Spleen (tissue), 11 donors: ENCODE results near the gene ZNF93. TPM values are rescaled to one million over a fixed set of nuclear protein-coding genes. Genes with fewer than 3 reads are reported as not detected.
"Not testable (repeated sequence)": the region's sequence is repeated elsewhere in the genome, so short reads cannot be mapped to it uniquely, and the experiment has no call there.

ENCODE experiments used
- DNase-seq: peaks from one replicate; pipeline ENCODE4 v3.0.0-alpha.2; 2020
- H3K27ac ChIP-seq, 8 donors: fragments of 200-600 bp; sonication (generic) in 7 of 8; 1 replicate in 4 of 8; 2 replicates in 4 of 8; pipeline versions ENCODE4 v1.5.0 to v1.8.0; 2016 to 2021; ENCODE audit warnings: inconsistent platforms in 4 of 8, mild to moderate bottlenecking in 4 of 8, moderate library complexity in 1 of 8
- H3K27me3 ChIP-seq, 7 donors: fragments of 200-600 bp; sonication (generic) in 6 of 7; replicated peaks in 1 of 7; 1 replicate in 4 of 7; 2 replicates in 3 of 7; pipeline versions ENCODE4 v1.5.0 to v1.8.0; 2016 to 2021; ENCODE audit warnings: inconsistent platforms in 3 of 7, mild to moderate bottlenecking in 1 of 7
- H3K36me3 ChIP-seq, 6 donors: fragments of 200-600 bp; sonication (generic) in 5 of 6; 1 replicate in 4 of 6; 2 replicates in 2 of 6; pipeline versions ENCODE4 v1.5.0 to v1.8.0; 2016 to 2021; ENCODE audit warnings: inconsistent platforms in 2 of 6
- H3K4me1 ChIP-seq, 6 donors: fragments of 200-600 bp; sonication (generic) in 5 of 6; 1 replicate in 3 of 6; 2 replicates in 3 of 6; pipeline versions ENCODE4 v1.5.0 to v1.8.0; 2016 to 2021; ENCODE audit warnings: inconsistent platforms in 3 of 6
- H3K4me3 ChIP-seq, 8 donors: fragments of 200-600 bp; sonication (generic) in 7 of 8; 1 replicate in 4 of 8; 2 replicates in 4 of 8; pipeline versions ENCODE4 v1.5.0 to v1.8.0; 2016 to 2021; ENCODE audit warnings: inconsistent platforms in 4 of 8, mild to moderate bottlenecking in 4 of 8, moderate library complexity in 2 of 8
- H3K9me3 ChIP-seq, 8 donors: fragments of 200-600 bp; sonication (generic) in 7 of 8; 1 replicate in 4 of 8; 2 replicates in 4 of 8; pipeline versions ENCODE4 v1.5.0 to v1.8.0; 2016 to 2021; ENCODE audit warnings: inconsistent platforms in 4 of 8
- POLR2A ChIP-seq, 3 donors: fragments of 450-650 bp; IDR thresholded peaks; one replicate each; pipeline ENCODE4 v1.5.1; 2017; ENCODE audit warnings: antibody characterized with exemption in 3 of 3, mild to moderate bottlenecking in 1 of 3
- POLR2AphosphoS5 ChIP-seq, 3 donors: sonication (generic); formaldehyde crosslinking; IDR thresholded peaks; one replicate each; pipeline ENCODE4 v1.5.1; 2017; ENCODE audit warnings: antibody characterized with exemption in 3 of 3
- WGBS, 5 donors: extraction: QIAGEN DNeasy Blood & Tissue Kit in 3 of 5; methylation state at CpG; one replicate each; pipeline versions ENCODE4 v1.1.5 to v1.1.7; 2013 to 2018; 5-methylcytosine and 5-hydroxymethylcytosine counted together
- intact Hi-C: fragments of 100-400 bp; cut with DNase I; formaldehyde crosslinking; loops from one replicate; pipeline ENCODE4 v1.15.0; 2023; ENCODE audit warnings: low total_unique reads
- polyA plus RNA-seq, 3 donors: library from polyadenylated mRNA; stranded (reverse); fragments of 200-250 nt; gene quantifications; one replicate each; pipeline ENCODE4 v1.2.1, GENCODE V29; 2013
- total RNA-seq, 7 donors: library from RNA; depleted of rRNA in 3 of 7; stranded (reverse); fragments of >200 nt in 3 of 7; fragmentation: NEBNext Ultra II Directional in 4 of 7; extraction: Animal tissue kit (Norgen Biotek cat#: 25700) in 4 of 7; gene quantifications; one replicate each; pipeline versions ENCODE4 v1.1.0 to v1.2.1, GENCODE V29; 2016 to 2021
- TF ChIP-seq, protein P1 (sequence below), 11 experiments: fragments of 200-600 bp in 7 of 11; fragments of 450-650 bp in 4 of 11; sonication (generic) in 4 of 11; IDR thresholded peaks in 8 of 11; conservative IDR thresholded peaks in 3 of 11; 1 replicate in 7 of 11; 2 replicates in 4 of 11; pipeline versions ENCODE4 v1.4.0 to v1.8.0; 2016 to 2021; ENCODE audit warnings: antibody characterized with exemption in 11 of 11, inconsistent platforms in 4 of 11, mild to moderate bottlenecking in 1 of 11
- donor health status: healthy with polysubstance abuse.
- donor health status: DM: no; HTN: no; CAD: no; lungs with moderate emphysema.
- donor health status: DM: no; HTN: no; CAD: no.
- donor health status: Bipolar disorder and iron deficiency.
- donor health status: healthy.
- donor health status: DM: no; HTN: no; CAD: no.
- donor health status: DM: yes; HTN: yes; CAD: no.

Gene ZNF93
- total and polyA plus RNA-seq, 10 donors: 2.3 to 21.7 (median 5.5) TPM

GRCh38 chr19:19909654-19910053 lies 8.9 kb downstream of the ZNF93 start:
- WGBS, 5 donors: 74 to 96% (median 91%) methylated on average over 2 of the region's 2 CpGs
- intact Hi-C loops: no loop called here
- H3K36me3 ChIP-seq: peaks cover 0 to 30% (median 2%) of the 10 kb centered on the region in 6 donors
- no peaks in the 10 kb centered on the region for H3K27me3 ChIP-seq
- peaks cover 0 to 55% (median 8%) of the 10 kb centered on the region in 8 donors for H3K9me3 ChIP-seq
- H3K27ac ChIP-seq: no peak overlapping the region
- no peak for DNase-seq
- H3K4me3 ChIP-seq: no peak overlapping the region
- TF ChIP-seq, protein P1, sequence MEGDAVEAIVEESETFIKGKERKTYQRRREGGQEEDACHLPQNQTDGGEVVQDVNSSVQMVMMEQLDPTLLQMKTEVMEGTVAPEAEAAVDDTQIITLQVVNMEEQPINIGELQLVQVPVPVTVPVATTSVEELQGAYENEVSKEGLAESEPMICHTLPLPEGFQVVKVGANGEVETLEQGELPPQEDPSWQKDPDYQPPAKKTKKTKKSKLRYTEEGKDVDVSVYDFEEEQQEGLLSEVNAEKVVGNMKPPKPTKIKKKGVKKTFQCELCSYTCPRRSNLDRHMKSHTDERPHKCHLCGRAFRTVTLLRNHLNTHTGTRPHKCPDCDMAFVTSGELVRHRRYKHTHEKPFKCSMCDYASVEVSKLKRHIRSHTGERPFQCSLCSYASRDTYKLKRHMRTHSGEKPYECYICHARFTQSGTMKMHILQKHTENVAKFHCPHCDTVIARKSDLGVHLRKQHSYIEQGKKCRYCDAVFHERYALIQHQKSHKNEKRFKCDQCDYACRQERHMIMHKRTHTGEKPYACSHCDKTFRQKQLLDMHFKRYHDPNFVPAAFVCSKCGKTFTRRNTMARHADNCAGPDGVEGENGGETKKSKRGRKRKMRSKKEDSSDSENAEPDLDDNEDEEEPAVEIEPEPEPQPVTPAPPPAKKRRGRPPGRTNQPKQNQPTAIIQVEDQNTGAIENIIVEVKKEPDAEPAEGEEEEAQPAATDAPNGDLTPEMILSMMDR (IDR thresholded peaks at IDR 0.05 in 8 of 11, conservative IDR thresholded peaks at IDR 0.05 in 3 of 11): no peak
- TF ChIP-seq POLR2A (IDR thresholded peaks at IDR 0.05): no peak
- no peak for TF ChIP-seq POLR2AphosphoS5 (IDR thresholded peaks at IDR 0.05)
- no peaks in the 10 kb centered on the region for H3K4me1 ChIP-seq

DNA sequence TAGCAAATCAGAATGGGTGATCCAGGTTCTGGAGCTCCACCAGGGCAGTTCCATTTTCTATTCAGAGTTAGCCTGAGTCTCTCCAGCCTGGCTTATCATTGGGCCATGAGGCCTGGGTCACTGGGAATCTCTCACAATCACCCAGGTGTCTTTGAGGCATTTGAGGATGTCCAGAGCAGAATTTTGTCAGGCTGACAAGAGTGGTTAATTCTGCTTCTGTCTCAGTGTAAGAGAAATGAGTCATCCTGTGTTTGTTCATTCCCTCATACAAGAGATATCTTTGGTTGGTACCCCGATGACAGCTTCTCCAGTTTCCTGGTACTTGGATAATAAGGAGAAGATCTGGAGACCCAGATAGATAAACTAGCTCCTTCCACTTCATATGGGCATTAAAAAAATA lies 10.4 kb downstream of the ZNF93 start:
- WGBS, 5 donors: 79 to 100% (median 91%) methylated on average over 1 of the region's 1 CpG
- no peak for TF ChIP-seq POLR2A (IDR thresholded peaks at IDR 0.05)
- TF ChIP-seq, protein P1 (IDR thresholded peaks at IDR 0.05 in 8 of 11, conservative IDR thresholded peaks at IDR 0.05 in 3 of 11): no peak
- TF ChIP-seq POLR2AphosphoS5 (IDR thresholded peaks at IDR 0.05): no peak
- H3K4me3 ChIP-seq: no peak overlapping the region
- no peak for DNase-seq
- no peak overlapping the region for H3K27ac ChIP-seq
- peaks cover 0 to 32% (median 2%) of the 10 kb centered on the region in 6 donors for H3K36me3 ChIP-seq
- H3K4me1 ChIP-seq: no peaks in the 10 kb centered on the region
- peaks cover 0 to 57% (median 9%) of the 10 kb centered on the region in 8 donors for H3K9me3 ChIP-seq
- intact Hi-C loops: no loop called here
- no peaks in the 10 kb centered on the region for H3K27me3 ChIP-seq

GRCh38 chr19:19914596-19914995 lies 13.8 kb downstream of the ZNF93 start:
- intact Hi-C loops: no loop called here
- H3K27me3 ChIP-seq: no peaks in the 10 kb centered on the region
- no peak overlapping the region for H3K27ac ChIP-seq
- 85 to 95% (median 94%) methylated on average over 3 of the region's 3 CpGs for WGBS, 5 donors
- TF ChIP-seq, protein P1 (IDR thresholded peaks at IDR 0.05 in 8 of 11, conservative IDR thresholded peaks at IDR 0.05 in 3 of 11): no peak
- TF ChIP-seq POLR2A (IDR thresholded peaks at IDR 0.05) (no peak), POLR2AphosphoS5 (IDR thresholded peaks at IDR 0.05) (no peak)
- peaks cover 0 to 41% (median 9%) of the 10 kb centered on the region in 8 donors for H3K9me3 ChIP-seq
- no peaks in the 10 kb centered on the region for H3K4me1 ChIP-seq
- peaks cover 0 to 36% (median 6%) of the 10 kb centered on the region in 6 donors for H3K36me3 ChIP-seq
- H3K4me3 ChIP-seq: no peak overlapping the region
- DNase-seq: no peak

- DNase-seq, intact Hi-C loops, H3K4me3 ChIP-seq, H3K4me1 ChIP-seq, H3K27ac ChIP-seq, H3K27me3 ChIP-seq: not testable (repeated sequence)
- Histone ChIP-seq H3K9me3 (peaks cover 19 to 97% (median 85%) of the 10 kb centered on the region in 8 donors), H3K36me3 (peaks cover 11 to 89% (median 35%) of the 10 kb centered on the region in 6 donors)
- WGBS, 5 donors: 62 to 91% (median 79%) methylated on average over 4 to 7 of the region's 7 CpGs
- peak in 1 of 3 donors; percentile 6 for TF ChIP-seq POLR2AphosphoS5 (IDR thresholded peaks at IDR 0.05)
- TF ChIP-seq, protein P1 (IDR thresholded peaks at IDR 0.05 in 8 of 11, conservative IDR thresholded peaks at IDR 0.05 in 3 of 11): peak in 8 of 11 experiments; percentile 34 to 61 (median 50)
Observed at GRCh38 chr19:19930417-19930816, 29.7 kb downstream of the ZNF93 start.

- H3K4me3 ChIP-seq, H3K4me1 ChIP-seq, DNase-seq, H3K27ac ChIP-seq, intact Hi-C loops, H3K27me3 ChIP-seq: not testable (repeated sequence)
- whole genome bisulfite sequencing, 5 donors: 90 to 98% (median 93%) methylated on average over 3 of the region's 3 CpGs
- peaks cover 3 to 57% (median 19%) of the 10 kb centered on the region in 6 donors for H3K36me3 ChIP-seq
- peaks cover 26 to 98% (median 94%) of the 10 kb centered on the region in 8 donors for H3K9me3 ChIP-seq
Observed at GRCh38 chr19:19933432-19934314, 32.9 kb downstream of the ZNF93 start.
